Islet of Langerhans (tissue), 1 donor: ENCODE results near the gene HPSE2.

ENCODE experiments used
- FAIRE-seq: peaks from one replicate; lab custom pipeline; 2011; peaks lifted over from hg19 to GRCh38; lab: Jason Lieb, UNC

The HPSE2 gene

GRCh38 chr10:98458809-98459784 is 776.6 kb downstream of the HPSE2 start:
- FAIRE-seq = no peak

DNA sequence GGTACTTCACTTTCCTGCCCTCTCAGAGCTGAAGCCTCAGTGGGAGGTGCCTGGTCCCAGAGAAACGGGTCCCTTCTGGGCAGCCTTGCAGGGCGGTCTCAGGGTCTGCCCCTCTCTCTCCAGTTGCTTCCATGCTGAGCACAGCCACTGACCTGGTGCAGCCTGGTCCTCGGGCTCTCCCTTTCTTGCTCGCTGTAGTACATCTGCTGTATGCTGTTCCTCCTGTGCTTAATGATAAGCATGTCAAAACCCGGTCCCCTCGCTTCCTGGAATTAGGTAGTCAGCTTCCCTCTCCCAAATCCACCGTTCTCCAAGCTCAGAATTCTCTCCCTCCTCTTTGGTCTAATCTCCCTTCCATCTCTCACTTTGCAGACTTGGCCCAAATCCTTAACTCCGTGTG is 777.9 kb downstream of the HPSE2 start:
- no peak for FAIRE-seq

- FAIRE-seq = no peak
Measured at GRCh38 chr10:98456686-98457482, 778.8 kb downstream of the HPSE2 start.

- no peak for FAIRE-seq
Measured at GRCh38 chr10:98456043-98456570, 779.5 kb downstream of the HPSE2 start.

- FAIRE-seq = no peak
Measured at GRCh38 chr10:98453729-98454128, 781.9 kb downstream of the HPSE2 start.

DNA sequence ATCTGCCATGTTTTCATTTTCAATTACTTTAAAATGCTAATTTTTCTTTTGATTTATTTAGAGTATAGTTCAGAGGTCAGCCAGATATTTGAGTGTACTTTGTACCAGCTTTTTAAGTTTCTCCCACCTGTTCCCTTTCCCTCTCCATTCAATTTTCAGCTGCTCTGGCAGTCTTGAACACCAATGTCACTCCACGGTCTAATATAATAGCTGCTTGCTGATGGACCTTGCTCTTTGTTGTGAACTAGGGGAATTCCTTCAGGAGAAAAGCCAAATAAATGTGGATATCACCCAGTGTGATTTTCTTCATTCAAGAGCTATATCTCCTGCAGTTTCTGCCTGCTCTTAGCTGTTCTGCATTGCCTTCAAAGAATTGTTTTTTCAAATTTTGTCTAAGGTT is 785.0 kb downstream of the HPSE2 start:
- peak; percentile 13 for FAIRE-seq

GRCh38 chr10:98449287-98449686 is 786.4 kb downstream of the HPSE2 start:
- no peak for FAIRE-seq

- FAIRE-seq = no peak
Measured at GRCh38 chr10:98446661-98447221, 788.9 kb downstream of the HPSE2 start, which contains the start of gene HPS1. Gene HPS1 (minus strand): TSS chr10:98446935. CDS start chr10:98443240, 3,695 bp downstream.

DNA sequence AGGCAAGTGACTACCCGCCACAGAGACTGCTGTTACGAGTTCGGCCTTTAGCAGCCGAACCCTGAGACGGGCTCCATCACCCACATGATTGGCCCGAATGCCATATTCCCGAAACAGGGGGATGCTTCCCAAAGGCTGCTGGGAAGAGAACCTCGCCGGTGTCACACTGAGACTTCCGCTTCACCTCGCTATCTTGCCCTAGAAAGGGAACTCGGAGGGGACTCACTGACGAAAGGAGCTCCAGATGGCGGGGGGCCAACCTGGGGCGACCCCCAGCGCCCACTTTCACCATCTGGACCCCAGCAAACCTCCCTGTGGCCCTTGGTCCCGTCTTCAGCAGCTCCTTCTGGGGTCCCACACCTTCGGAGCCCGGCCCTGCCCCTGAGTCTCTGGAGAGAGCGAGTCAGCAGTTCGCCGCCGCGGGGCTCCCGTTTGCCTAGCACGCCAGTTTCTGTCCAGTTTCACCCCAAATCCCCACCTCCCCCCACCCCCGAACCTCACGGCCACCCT is 789.4 kb downstream of the HPSE2 start:
- no peak for FAIRE-seq

DNA sequence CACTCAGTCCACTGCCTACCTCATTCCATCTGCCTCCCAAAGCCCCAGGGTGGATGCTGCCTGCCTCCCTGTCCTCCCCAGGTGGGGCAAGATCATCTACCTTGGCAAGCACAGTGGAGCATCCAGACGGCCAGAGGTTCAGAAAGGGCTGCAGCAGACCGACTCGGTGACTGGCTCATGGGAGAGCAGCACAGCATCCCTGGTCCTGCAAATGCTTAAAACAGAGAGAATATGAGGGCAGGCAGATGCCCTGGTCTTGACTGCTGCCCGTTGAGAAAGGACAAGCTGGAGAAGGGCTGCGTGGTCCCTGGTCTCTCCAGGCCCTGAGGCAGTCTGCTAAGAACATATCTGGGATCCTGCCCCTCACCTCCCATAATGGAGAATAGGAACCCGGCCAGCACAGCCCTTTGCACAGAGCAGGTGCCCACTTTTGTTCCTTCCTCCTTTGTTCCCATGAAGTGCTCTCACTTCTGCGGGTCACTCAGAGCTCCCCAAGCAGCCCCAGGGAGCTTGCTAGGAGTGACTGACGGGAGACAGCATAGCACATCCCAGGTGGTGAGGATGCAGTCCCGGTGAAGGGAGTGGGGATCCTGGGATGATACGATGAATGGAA is 790.3 kb downstream of the HPSE2 start:
- FAIRE-seq = no peak

DNA sequence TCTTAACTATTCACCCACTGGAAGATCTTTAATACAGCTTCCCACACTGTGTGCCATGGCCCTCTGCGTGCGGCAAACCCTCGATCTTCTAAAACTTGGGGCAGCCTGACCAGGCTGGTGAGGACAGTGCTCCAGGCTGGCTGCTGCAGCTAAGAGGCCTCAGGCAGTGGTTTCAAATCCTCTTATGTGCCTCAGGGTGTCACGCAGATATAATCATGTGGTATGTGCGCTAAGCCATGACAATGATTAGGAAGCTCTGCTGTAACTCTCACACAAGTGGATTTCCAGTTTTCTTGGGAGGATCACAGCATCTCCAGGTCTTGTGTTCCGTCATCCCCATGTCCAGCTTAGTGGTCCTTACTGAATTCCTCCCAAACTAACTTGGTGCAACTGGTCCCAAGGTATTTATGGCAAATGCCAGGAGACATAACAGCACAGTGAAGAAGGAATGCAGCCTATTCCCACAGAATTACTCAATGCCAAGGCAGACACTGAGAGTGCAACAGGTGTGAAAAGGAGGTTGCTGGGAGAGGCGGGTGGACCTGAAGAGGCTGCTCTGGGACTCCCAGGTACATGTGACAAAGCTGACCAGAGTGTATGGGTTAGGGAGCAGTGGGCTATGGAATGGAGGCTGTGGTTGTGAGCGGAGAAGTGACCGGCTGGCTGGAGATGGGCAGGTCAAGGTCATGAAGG is 791.2 kb downstream of the HPSE2 start:
- FAIRE-seq = no peak

DNA sequence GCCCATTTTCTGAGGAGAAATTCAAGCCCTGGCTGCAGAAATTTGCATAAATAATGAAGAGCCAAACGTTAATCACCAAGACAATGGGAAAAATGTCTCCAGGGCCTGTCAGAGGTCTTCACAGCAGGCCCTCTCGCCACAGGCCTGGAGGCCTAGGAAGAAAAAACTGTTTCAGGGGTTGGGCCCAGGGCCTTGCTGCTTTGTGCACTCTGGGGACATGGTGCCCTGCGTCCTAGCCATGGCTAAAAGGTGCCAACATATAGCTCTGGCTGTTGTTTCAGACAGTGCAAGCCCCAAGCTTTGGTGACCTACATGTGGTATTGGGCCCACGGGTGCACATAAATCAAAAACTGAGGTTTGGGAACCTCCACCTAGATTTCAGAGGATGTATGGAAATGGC is 796.9 kb downstream of the HPSE2 start:
- no peak for FAIRE-seq

GRCh38 chr10:98436704-98437103 is 798.9 kb downstream of the HPSE2 start:
- no peak for FAIRE-seq

- no peak for FAIRE-seq
Measured at GRCh38 chr10:98435178-98435577, 800.5 kb downstream of the HPSE2 start.

- FAIRE-seq = no peak
Measured at GRCh38 chr10:98433881-98434732, 801.5 kb downstream of the HPSE2 start.

GRCh38 chr10:98433371-98433770 is 802.3 kb downstream of the HPSE2 start:
- no peak for FAIRE-seq

DNA sequence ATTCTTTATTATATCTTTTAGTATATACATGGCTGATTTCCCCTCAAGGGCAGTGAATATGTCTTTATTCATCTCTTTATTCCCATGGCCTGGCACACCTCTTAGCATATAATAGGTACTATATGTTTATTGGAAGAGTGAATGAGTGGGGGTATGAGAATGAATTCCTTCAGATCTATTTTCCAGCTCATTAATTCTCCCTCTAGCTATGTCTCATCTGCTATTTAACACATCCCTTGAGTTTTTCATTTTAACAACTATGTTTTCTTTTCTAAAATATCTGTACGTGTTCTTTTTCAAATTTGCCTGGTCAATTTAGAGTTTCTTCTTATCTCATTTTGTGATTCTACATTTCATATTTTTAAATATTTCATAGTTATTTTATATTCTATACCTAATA is 803.3 kb downstream of the HPSE2 start:
- FAIRE-seq = peak; percentile 78

DNA sequence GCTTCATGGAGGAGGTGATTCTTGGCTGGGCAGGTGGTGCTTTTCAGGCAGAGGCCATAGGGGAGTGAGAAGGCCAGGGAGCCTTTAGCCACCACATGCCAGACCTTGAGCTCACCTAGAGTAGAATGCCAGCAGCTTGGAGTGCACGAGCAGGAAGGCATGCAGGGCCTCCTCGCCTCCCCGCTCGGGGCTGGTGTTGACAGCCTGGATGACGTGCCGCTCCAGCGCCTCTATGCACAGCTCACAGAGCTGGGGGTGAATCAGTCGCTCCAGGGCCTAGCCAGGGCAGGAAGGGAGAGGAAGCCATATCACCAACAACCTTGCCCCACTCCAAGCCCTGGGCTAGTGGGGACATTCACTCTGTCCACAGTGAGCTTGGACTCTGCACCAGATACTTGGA is 804.6 kb downstream of the HPSE2 start:
- FAIRE-seq = no peak

- no peak for FAIRE-seq
Measured at GRCh38 chr10:98430427-98430826, 805.2 kb downstream of the HPSE2 start.
